HG02981 (cell line): ENCODE results near the gene MAP1S.

ENCODE experiments used
- ATAC-seq: cut with Tn5 transposase; IDR thresholded peaks from one replicate; pipeline ENCODE4 v1.9.1; 2021; ENCODE audit warnings: mild to moderate bottlenecking, moderate library complexity; ENCODE audit not compliant: unreplicated experiment

The MAP1S gene

DNA sequence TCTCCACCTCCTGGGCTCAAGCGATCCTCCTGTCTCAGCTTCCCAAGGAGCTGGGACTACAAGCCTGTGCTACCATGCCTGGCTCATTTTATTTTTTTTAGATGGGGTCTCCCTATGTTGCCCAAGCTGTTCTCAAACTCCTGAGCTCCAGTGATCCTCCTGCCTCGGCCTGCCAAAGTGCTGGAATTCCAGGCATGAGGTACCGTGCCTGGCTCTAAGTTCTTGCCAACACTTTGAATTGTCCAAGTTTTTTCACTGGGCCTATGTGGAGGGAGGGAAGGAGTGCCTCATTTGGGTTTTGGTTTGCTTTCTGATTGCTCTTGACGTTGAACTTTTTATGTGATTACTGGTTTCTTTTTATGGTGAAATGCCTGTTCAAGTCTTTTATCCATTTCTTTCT lies 26.7 kb upstream of the MAP1S start:
- no peak for ATAC-seq

DNA sequence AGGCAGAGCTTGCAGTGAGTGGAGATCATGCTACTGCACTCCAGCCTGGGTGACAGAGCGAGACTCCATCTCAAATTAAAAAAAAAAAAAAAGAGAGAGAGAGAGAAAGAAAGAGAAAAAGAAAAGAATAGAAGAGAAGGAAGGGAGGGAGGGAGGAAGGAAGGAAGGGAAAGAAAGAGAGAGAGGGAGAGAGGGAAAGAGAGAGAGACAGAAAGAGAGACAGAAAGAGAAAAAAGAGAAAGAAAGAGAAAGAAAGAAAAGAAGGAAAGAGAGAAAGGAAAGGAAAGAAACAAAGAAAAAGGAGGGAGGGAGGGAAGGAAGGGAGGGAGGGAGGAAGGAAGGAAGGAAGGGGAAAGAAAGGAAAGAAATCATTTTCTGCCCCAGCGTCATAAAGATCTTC lies 24.1 kb upstream of the MAP1S start:
- ATAC-seq: no peak

DNA sequence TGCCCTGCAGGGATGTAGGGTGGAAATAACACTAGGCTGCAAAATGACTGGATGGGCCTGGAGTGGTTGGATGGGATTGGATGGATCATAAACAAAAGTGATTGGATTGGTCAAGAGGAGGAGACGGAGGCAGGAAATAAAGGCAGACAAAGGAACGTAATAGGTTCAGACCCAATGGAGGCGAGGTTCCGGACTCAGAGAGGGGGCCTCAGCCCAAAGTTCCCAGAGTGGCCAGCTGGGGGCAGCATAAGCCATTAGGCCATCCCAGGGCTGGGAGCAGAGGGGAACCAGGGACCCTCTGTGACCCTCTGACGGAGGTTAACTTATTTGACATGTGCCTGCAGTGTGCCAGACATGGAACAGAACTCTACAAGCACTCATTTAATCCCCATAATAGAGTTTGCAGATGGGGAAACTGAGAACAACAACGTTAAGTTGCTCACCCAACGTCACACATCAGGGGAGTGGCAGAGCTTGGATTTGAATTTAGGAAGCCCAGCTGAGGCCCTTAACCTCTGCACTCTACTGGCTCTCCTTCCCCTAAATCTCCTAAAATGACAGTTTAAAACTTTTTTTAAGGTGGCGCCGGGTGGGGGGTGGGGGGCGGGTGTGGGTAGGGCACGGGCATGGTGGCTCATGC lies 15.3 kb upstream of the MAP1S start:
- ATAC-seq: no peak

DNA sequence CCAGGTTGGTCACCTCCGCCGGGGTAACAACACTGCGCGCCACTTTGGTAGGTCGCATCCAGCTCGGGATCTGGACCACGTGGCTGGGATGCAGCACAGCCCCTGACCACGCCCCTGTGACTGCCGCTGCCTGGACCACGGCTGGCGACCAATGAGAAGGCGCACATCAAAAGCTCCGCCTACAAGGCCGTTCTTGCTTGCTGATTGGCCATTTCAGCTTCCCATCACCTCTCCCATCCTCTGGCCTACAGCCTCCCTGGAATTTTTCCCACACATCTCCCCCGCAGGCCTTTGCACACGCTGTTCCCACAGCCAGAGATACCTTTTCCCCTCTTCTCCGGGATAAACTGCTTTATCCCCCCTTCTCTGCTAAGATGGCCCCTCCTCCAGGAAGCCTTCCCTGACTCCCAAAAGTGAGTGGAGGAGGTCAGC lies 12.5 kb upstream of the MAP1S start:
- ATAC-seq: no peak

DNA sequence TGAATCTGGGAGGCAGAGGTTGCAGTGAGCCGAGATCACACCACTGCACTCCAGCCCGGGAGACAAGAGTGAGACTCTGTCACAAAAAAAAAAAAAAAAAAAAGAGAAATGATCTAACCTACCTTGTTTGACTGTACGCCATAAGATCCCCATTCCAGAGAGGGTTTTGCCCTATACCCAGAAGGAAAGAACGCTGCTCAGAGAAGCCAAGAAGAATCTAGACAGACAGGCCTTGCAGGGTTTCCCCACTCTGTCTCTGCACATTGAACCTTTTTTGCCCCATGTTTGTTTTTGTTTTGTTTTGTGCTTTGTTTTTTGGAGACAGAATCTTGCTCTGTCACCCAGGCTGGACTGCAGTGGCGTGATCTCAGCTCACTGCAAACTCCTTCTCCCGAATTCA lies 7.4 kb upstream of the MAP1S start:
- no peak for ATAC-seq

DNA sequence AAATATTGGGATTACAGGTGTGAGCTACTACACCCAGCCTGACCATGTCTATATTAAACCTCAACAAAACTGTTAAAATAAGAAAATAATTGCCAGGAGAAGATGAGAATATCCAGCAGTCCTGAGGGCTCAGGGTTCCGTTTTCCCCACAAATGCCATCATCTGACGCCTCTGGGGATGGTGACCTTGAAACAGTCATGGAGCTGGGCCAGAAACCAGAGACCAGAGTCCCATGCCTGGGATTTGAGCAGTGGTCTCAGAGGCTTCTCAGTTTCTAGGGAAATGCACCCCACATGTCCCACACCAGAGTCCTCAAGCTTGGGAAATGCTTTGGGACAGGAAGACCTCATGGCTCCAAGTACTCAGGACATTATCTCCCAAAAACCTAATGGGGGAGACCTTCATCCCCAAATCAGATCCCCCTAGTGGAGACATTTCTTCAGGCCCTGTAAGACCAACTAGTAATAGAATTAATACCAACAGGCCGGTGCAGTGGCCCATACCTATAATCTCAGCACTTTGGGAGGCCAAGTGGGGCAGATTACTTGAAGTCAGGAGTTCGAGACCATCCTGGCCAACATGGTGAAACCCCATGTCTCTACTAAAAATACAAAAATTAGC lies 2.9 kb upstream of the MAP1S start:
- ATAC-seq: no peak

DNA sequence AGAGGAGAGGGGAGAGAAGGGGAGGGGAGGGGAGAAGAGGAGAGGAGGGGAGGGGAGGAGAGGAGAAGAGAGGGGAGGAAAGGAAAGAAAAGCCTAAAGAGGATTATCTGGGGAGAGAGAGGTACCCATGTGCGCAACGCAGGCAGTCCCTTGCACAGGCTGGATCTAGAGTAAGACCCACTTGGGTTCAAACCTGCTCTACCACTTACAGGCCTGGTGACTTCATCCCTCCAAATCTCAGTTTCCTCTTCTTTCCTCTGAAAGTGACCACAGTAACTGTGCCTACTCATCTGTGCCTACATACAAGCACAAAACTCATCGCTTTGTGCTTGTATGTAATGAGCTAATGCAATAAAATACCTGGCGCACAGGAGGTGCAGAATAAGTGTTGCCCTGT lies 732 bp upstream of the MAP1S start:
- no peak for ATAC-seq

DNA sequence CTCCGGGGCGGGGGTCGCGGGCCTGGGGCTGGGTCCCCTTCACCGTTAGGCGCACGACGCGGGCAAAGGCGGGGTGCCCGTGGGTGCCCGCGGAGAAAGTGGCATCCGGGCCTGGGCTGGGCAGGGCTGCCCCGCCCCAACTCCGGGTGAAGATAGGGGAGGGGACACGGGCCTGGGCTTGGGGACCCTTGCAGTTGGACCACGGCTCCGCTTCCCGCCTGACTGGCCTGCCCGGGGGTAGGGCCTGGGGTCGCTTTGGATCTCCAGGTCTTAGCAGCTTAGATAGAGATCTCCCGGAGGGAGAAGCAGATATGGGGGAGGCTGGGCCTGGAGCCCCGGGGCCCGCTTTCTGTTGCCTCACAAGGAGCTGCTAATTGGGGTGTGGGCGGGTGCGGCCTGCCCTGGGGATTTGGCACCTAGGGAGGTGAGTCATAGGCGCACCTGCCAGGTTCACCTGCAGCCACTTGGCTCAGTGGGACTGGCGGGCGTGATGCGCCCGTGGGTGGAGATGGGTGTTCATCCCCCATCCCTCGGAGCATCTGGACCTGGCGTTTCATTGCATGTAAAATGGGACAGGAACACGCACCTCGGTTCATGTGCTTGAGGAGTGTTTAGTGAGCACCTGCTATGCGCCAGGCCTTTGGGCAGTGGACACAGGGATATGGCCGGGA lies 585 bp downstream of the MAP1S start:
- no peak for ATAC-seq

DNA sequence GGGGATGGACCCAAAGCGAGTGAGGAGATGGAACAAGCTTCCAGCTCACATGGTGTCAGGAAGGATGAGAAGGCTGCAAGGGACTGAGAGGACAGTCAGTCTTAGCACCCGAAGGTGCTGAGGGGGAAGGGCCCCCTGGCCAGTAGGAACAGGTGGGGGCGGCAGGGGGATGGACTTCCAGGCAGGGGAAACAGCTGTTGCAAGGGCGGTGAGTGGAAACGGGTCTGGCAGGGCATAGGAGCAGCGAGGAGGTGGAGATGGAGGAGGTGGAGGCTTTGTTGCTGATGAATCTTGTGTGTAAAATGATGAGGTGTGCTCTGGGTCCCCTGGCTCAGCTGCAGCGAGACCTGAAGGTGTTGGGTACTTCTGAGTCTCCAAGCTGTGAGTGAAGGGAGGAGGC lies 1.2 kb downstream of the MAP1S start:
- ATAC-seq: no peak

DNA sequence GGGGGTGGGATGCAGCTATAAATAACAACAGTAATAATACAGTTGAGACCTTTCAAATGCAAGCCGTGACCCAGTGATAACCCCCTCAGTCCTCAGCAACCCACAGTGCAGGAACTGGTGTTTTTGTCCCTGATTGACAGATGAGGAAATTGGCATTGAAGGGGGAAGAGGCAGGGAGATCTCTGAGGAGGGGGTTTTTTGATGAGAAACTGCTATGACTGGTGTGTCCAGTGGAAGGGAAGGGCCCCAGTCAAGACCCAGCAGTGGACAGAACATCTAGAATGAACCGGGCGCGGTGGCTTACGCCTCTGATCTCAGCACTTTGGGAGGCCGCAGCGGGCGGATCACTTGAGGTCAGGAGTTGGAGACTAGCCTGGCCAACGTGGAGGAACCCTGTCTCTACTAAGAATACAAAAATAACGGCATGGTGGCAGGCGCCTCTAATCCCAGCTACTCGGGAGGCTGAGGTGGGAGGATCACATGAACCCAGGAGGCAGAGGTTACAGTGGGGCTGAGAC lies 1.9 kb downstream of the MAP1S start:
- ATAC-seq: no peak

DNA sequence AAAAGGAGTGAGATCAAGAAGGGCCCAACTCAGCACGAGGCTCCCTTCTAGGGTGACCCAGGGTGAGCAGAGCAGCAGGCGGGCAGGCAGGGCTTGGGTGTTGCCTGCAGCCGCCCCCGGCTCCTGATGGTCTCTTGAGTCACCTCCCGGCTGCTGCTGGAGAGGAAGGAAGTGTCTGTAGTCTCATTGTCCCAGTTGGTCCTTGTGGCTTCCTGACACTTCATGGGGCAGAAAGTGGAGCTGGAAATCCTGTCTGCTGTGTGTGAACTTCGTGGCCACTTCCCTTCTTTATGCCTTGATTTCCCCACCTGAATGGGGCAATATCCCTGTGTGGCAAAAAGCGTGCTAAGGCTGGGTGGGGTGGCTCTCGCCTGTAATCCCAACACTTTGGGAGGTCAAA lies 2.5 kb downstream of the MAP1S start:
- ATAC-seq: no peak

DNA sequence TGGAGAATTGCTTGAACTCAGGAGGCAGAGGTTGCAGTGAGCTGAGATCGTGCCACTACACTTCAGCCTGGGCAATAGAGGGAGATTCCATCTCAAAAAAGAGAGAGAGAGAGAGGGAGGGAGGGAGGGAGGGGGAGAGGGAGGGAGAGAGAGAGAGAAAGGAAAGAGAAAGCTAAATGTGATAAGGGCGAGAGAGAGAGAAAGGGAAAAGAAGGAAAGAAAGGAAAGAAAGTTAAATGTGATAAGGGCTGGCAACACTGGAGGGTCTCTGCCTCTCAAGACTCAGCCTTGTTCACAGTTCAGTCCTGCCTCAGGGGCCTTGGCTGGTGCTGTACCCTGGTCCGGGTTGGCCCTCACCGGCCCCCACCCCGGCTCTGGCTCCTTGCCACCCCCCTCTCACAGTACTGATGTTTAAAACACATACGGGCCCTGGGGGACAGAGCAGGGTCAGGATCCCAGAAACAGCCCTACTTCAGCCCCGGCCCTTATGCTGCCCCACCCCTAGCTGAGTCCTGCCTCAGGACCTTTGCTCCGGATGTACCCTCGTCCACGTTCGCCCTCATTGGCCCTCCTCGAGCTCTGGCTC lies 3.5 kb downstream of the MAP1S start:
- ATAC-seq: no peak

DNA sequence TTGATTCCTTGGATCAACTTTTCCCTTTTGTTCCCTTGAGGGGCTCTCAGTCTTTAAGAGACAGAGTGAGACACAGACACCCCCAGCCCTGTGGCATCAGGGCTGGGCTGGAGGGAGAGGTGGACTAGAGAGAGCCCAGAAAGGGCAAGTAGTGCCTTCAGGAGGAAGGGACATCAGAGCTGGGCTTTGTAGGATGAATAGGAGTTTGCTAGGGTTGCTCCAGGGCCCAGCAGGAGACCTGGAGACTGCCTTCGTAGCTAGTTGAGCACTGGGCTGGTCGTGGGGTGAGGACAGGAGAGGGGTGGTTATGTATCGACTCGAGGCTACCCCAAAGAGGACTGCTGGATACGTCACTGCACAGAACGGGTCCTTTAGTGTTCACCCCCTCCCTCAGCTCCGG lies 5.4 kb downstream of the MAP1S start:
- ATAC-seq: no peak

DNA sequence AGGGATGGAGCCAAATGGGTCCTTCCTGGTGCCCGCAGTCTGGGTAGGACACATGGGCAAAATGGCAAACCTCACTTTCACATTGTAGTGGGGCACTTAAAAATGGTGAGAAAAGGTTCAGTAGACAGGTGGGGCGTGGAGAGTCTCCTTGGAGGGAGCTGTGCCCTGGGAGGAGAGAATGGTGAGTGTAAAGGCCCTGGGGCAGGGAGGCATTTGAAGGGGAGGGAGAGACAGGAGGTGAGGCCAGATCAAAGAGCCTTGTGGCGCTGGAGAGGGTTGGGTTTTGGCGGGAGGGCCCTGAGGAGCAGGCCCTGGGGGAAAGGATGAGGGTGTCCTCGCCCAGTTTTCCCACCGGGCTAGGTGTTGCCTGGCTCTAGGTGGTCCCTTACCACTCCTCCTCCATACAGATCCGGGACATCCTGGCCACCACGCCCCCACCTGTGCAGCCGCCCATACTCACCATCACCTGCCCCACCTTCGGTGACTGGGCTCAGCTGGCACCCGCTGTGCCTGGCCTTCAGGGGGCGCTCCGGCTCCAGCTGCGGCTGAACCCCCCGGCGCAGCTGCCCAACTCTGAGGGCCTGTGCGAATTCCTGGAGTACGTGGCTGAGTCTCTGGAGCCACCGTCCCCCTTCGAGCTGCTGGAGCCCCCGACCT lies 6.3 kb downstream of the MAP1S start:
- ATAC-seq: no peak

DNA sequence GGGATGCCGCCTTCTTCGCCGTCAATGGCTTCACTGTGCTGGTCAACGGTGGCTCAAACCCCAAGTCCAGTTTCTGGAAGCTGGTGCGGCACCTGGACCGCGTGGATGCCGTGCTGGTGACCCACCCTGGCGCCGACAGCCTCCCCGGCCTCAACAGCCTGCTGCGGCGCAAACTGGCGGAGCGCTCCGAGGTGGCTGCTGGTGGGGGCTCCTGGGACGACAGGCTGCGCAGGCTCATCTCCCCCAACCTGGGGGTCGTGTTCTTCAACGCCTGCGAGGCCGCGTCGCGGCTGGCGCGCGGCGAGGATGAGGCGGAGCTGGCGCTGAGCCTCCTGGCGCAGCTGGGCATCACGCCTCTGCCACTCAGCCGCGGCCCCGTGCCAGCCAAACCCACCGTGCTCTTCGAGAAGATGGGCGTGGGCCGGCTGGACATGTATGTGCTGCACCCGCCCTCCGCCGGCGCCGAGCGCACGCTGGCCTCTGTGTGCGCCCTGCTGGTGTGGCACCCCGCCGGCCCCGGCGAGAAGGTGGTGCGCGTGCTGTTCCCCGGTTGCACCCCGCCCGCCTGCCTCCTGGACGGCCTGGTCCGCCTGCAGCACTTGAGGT lies 7.0 kb downstream of the MAP1S start:
- no peak for ATAC-seq

DNA sequence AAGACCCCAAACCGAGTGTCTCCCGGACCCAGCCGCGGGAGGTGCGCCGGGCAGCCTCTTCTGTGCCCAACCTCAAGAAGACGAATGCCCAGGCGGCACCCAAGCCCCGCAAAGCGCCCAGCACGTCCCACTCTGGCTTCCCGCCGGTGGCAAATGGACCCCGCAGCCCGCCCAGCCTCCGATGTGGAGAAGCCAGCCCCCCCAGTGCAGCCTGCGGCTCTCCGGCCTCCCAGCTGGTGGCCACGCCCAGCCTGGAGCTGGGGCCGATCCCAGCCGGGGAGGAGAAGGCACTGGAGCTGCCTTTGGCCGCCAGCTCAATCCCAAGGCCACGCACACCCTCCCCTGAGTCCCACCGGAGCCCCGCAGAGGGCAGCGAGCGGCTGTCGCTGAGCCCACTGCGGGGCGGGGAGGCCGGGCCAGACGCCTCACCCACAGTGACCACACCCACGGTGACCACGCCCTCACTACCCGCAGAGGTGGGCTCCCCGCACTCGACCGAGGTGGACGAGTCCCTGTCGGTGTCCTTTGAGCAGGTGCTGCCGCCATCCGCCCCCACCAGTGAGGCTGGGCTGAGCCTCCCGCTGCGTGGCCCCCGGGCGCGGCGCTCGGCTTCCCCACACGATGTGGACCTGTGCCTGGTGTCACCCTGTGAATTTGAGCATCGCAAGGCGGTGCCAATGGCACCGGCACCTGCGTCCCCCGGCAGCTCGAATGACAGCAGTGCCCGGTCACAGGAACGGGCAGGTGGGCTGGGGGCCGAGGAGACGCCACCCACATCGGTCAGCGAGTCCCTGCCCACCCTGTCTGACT lies 7.9 kb downstream of the MAP1S start:
- no peak for ATAC-seq

DNA sequence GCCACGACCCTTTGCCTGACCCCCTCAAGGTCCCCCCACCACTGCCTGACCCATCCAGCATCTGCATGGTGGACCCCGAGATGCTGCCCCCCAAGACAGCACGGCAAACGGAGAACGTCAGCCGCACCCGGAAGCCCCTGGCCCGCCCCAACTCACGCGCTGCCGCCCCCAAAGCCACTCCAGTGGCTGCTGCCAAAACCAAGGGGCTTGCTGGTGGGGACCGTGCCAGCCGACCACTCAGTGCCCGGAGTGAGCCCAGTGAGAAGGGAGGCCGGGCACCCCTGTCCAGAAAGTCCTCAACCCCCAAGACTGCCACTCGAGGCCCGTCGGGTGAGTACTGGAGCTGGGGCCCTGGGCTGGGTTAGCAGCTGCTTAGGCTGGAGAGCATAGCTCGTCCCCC lies 8.6 kb downstream of the MAP1S start:
- ATAC-seq: no peak

DNA sequence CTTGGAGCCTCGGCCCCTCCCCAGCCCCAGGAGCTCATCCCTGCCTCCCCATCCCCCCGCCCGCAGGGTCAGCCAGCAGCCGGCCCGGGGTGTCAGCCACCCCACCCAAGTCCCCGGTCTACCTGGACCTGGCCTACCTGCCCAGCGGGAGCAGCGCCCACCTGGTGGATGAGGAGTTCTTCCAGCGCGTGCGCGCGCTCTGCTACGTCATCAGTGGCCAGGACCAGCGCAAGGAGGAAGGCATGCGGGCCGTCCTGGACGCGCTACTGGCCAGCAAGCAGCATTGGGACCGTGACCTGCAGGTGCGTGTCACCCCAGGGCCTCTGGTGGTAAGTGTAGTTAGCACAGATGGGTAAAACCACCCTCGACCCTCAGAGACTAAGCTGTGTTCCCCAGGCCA lies 13.8 kb downstream of the MAP1S start:
- no peak for ATAC-seq

DNA sequence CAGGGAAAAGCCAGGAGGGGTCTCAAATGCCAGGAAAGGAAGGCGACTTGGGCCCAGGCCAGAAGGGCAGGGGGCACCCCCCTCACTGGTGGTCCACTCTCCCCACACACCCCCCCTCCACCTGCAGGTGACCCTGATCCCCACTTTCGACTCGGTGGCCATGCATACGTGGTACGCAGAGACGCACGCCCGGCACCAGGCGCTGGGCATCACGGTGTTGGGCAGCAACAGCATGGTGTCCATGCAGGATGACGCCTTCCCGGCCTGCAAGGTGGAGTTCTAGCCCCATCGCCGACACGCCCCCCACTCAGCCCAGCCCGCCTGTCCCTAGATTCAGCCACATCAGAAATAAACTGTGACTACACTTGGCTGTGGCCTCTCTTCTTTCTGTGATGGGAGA lies 14.9 kb downstream of the MAP1S start:
- no peak for ATAC-seq

DNA sequence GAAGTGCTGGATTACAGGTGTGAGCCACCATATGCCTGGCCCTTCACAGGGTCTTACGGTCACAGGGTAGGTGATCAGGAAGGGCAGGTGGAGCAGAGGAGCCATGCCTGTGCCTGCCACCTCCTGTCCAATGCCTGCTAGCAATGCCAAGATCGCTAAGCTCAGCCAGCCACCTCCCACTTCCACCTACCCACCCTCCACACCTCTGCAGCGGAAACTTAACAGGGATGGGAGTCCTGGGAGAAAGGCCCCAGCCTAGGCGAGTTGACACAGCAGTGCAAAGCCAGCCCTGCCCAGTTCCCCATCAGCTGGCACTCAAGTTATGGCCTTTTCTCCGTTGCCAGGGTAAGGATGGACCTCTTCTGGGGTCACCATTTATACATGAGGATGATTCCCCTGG lies 16.1 kb downstream of the MAP1S start:
- no peak for ATAC-seq
